Astrocyte (in vitro differentiated cells and primary cell): Measurements from ENCODE around the gene SF3B2. TPM values are rescaled to one million over a fixed set of nuclear protein-coding genes. Genes with fewer than 3 reads are reported as not detected.

Source experiments
- DNase-seq: peaks from one replicate; pipeline ENCODE4 v3.0.0-alpha.2; 2010; ENCODE audit warnings: low read depth
- FAIRE-seq: peaks from 2 replicates; lab custom pipeline; 2011; peaks lifted over from hg19 to GRCh38; lab: Jason Lieb, UNC
- H2AFZ ChIP-seq: 2 replicates; pipeline ENCODE4 v1.6.0; 2012; ENCODE audit warnings: low read depth, low read length, inconsistent platforms
- H3K27ac ChIP-seq: 2 replicates; pipeline ENCODE4 v1.5.1; 2011; ENCODE audit warnings: low read depth, low read length, inconsistent platforms
- H3K27me3 ChIP-seq: 2 replicates; pipeline ENCODE4 v1.6.0; 2011; ENCODE audit warnings: low read length, inconsistent platforms; ENCODE audit not compliant: insufficient read depth
- H3K36me3 ChIP-seq: 2 replicates; pipeline ENCODE4 v1.5.1; 2011; ENCODE audit warnings: low read length, inconsistent platforms; ENCODE audit not compliant: insufficient read depth
- H3K4me1 ChIP-seq: 2 replicates; pipeline ENCODE4 v1.5.1; 2011; ENCODE audit warnings: low read length, inconsistent platforms; ENCODE audit not compliant: insufficient read depth
- H3K4me2 ChIP-seq: 2 replicates; pipeline ENCODE4 v1.6.0; 2012; ENCODE audit warnings: low read length, inconsistent platforms
- H3K4me3 ChIP-seq: 2 replicates; pipeline ENCODE4 v1.5.1; 2011; ENCODE audit warnings: low read depth, mild to moderate bottlenecking, low read length, inconsistent platforms; ENCODE audit not compliant: insufficient read depth
- H3K79me2 ChIP-seq: 2 replicates; pipeline ENCODE4 v1.6.0; 2012; ENCODE audit warnings: mild to moderate bottlenecking, low read length, inconsistent platforms; ENCODE audit not compliant: insufficient read depth
- H3K9ac ChIP-seq: 2 replicates; pipeline ENCODE4 v1.6.0; 2012; ENCODE audit warnings: mild to moderate bottlenecking, low read length, inconsistent platforms
- H3K9me3 ChIP-seq: 2 replicates; pipeline ENCODE4 v1.5.1; 2012; ENCODE audit warnings: low read depth, mild to moderate bottlenecking, low read length, inconsistent platforms; ENCODE audit not compliant: insufficient read depth
- H4K20me1 ChIP-seq: 2 replicates; pipeline ENCODE4 v1.6.0; 2012; ENCODE audit warnings: low read length, inconsistent platforms; ENCODE audit not compliant: insufficient read depth
- H3K27ac Mint-ChIP-seq: one replicate; pipeline ENCODE4 v1.8.0; 2021; ENCODE audit warnings: mild to moderate bottlenecking, mixed read lengths; ENCODE audit not compliant: unreplicated experiment
- H3K27me3 Mint-ChIP-seq: one replicate; pipeline ENCODE4 v1.8.0; 2021; ENCODE audit warnings: low read depth, mixed read lengths; ENCODE audit not compliant: unreplicated experiment
- H3K36me3 Mint-ChIP-seq: one replicate; pipeline ENCODE4 v1.8.0; 2021; ENCODE audit warnings: low read depth, mixed read lengths; ENCODE audit not compliant: unreplicated experiment
- H3K4me1 Mint-ChIP-seq: one replicate; pipeline ENCODE4 v1.8.0; 2021; ENCODE audit warnings: low read depth, mixed read lengths; ENCODE audit not compliant: unreplicated experiment
- H3K4me3 Mint-ChIP-seq: one replicate; pipeline ENCODE4 v1.8.0; 2021; ENCODE audit warnings: mild to moderate bottlenecking, moderate library complexity, mixed read lengths; ENCODE audit not compliant: unreplicated experiment
- H3K9me3 Mint-ChIP-seq: one replicate; pipeline ENCODE4 v1.8.0; 2021; ENCODE audit warnings: mild to moderate bottlenecking, mixed read lengths; ENCODE audit not compliant: unreplicated experiment
- EZH2 ChIP-seq: IDR thresholded peaks from 2 replicates; pipeline ENCODE4 v1.6.1; 2012; ENCODE audit warnings: mild to moderate bottlenecking, low read length, inconsistent platforms; ENCODE audit not compliant: insufficient read depth
- total RNA-seq: library from RNA; stranded (reverse); gene quantifications from 2 replicates; pipeline ENCODE4 v1.2.1, GENCODE V29; 2021
- TF ChIP-seq, protein P1 (sequence below): IDR thresholded peaks from 2 replicates; pipeline ENCODE4 v1.5.1; 2011; ENCODE audit warnings: low read depth, mild to moderate bottlenecking, inconsistent platforms, low read length, moderate library complexity; ENCODE audit not compliant: insufficient read depth

SF3B2 gene
- total RNA-seq, 1 donor from 2014 or later, result 170 TPM

DNA sequence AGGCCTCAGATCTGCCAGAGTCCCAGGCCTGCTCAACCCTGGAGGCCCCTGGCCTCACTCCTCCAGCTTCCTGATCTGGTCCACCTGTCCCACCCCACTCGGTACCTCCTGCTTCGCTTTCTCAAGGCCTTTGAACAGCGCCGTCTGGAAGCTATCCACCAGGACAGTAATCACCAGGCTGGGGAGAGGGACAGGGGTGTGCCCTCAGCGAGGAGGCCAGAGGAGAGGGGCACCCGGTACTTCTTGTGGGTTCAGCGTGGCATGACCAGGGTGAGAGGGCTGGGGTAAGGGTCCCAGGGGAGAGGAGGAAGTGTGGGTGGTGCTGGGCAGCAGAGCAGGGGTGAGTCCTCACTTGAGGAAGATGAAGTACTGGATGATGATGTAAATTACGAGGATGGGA is 32.0 kb upstream of the SF3B2 start:
- no peaks in the 10 kb centered on the region for H3K9me3 ChIP-seq
- H3K36me3 ChIP-seq, result no peaks in the 10 kb centered on the region
- Mint-ChIP-seq H3K4me3 (no peak overlapping the region), H3K4me1 (peaks cover 6% of the 10 kb centered on the region), H3K27me3 (peaks cover 12% of the 10 kb centered on the region), H3K27ac (no peak overlapping the region), H3K9me3 (no peaks in the 10 kb centered on the region), H3K36me3 (no peaks in the 10 kb centered on the region)
- FAIRE-seq (no peak), DNase-seq (no peak)
- H3K27me3 ChIP-seq, result no peaks in the 10 kb centered on the region
- H3K9ac ChIP-seq, result no peak overlapping the region
- peaks cover 22% of the 10 kb centered on the region for H3K4me1 ChIP-seq
- no peak for TF ChIP-seq EZH2
- TF ChIP-seq, protein P1, sequence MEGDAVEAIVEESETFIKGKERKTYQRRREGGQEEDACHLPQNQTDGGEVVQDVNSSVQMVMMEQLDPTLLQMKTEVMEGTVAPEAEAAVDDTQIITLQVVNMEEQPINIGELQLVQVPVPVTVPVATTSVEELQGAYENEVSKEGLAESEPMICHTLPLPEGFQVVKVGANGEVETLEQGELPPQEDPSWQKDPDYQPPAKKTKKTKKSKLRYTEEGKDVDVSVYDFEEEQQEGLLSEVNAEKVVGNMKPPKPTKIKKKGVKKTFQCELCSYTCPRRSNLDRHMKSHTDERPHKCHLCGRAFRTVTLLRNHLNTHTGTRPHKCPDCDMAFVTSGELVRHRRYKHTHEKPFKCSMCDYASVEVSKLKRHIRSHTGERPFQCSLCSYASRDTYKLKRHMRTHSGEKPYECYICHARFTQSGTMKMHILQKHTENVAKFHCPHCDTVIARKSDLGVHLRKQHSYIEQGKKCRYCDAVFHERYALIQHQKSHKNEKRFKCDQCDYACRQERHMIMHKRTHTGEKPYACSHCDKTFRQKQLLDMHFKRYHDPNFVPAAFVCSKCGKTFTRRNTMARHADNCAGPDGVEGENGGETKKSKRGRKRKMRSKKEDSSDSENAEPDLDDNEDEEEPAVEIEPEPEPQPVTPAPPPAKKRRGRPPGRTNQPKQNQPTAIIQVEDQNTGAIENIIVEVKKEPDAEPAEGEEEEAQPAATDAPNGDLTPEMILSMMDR, result no peak
- no peak overlapping the region for H3K27ac ChIP-seq
- H3K79me2 ChIP-seq, result no peaks in the 10 kb centered on the region
- no peak overlapping the region for H3K4me2 ChIP-seq
- H3K4me3 ChIP-seq, result no peak overlapping the region
- no peak overlapping the region for H2AFZ ChIP-seq
- no peaks in the 10 kb centered on the region for H4K20me1 ChIP-seq

DNA sequence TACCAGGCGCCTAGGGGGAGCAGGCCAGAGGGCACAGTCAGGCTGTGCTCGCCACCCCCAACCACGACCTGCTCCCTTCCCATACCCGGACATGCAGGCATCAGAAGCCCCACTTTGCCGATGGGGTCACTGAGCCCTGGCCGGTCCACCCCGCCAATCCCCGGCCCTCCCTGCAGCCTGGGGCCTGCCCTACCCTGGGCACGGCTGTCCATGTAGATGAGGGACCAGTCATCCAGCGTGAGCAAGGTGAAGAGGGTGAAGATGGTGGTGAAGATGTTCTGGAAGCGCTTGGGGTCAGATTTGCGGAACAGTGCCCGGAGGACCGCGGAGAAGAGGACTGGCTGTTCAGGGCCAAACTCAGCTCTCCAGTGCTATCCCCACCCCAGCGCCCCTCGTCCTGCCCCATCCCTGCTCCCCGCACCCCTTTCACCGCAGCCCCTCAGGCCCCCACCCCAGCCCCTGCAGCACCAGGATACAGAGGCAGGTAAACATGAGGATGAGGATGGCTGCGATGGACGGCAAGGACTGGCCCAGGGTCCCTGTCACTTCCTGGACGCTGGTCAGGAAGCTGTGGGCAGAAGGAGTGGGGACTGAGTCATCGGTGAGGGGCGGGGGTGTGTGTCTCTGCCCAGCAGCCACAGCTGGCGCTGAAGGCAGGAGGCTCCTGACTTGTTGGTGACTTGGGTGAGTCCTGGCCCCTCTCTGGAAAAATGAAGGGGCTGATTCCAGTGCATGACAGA is 31.4 kb upstream of the SF3B2 start:
- FAIRE-seq (peak; percentile 49), DNase-seq (peak; percentile 68)
- H3K9me3 Mint-ChIP-seq, result no peaks in the 10 kb centered on the region
- peak overlapping the region; percentile 67 for H3K4me2 ChIP-seq
- peaks cover 3% of the 10 kb centered on the region for H3K4me1 Mint-ChIP-seq
- H3K9me3 ChIP-seq, result no peaks in the 10 kb centered on the region
- no peaks in the 10 kb centered on the region for H3K27me3 ChIP-seq
- no peaks in the 10 kb centered on the region for H3K79me2 ChIP-seq
- H3K4me1 ChIP-seq, result peaks cover 17% of the 10 kb centered on the region
- H3K36me3 Mint-ChIP-seq, result no peaks in the 10 kb centered on the region
- H3K4me3 Mint-ChIP-seq, result no peak overlapping the region
- no peak overlapping the region for H3K27ac ChIP-seq
- H3K9ac ChIP-seq, result no peak overlapping the region
- peaks cover 12% of the 10 kb centered on the region for H3K27me3 Mint-ChIP-seq
- peak overlapping the region; percentile 34 for H3K27ac Mint-ChIP-seq
- TF ChIP-seq, protein P1, result no peak
- no peak for TF ChIP-seq EZH2
- no peaks in the 10 kb centered on the region for H4K20me1 ChIP-seq
- no peaks in the 10 kb centered on the region for H3K36me3 ChIP-seq
- no peak overlapping the region for H3K4me3 ChIP-seq
- H2AFZ ChIP-seq, result no peak overlapping the region
